Mesothelial cell of epicardium (in vitro differentiated cells): Measurements from ENCODE around the gene IGFLR1. TPM values are rescaled to one million over a fixed set of nuclear protein-coding genes. Genes with fewer than 3 reads are reported as not detected.

Source experiments
- DNase-seq, 2 experiments: peaks; one replicate each; pipeline ENCODE4 v3.0.0; 2021; ENCODE audit warnings: low spot score in 2 of 2; ENCODE audit not compliant: unreplicated experiment in 2 of 2
- H3K27ac Mint-ChIP-seq: 2 replicates; pipeline ENCODE4 v1.8.0; 2021; ENCODE audit warnings: mixed read lengths
- H3K27me3 Mint-ChIP-seq: 2 replicates; pipeline ENCODE4 v1.8.0; 2021; ENCODE audit warnings: low read depth, mixed read lengths
- H3K36me3 Mint-ChIP-seq: 2 replicates; pipeline ENCODE4 v1.8.0; 2021; ENCODE audit warnings: mixed read lengths
- H3K4me1 Mint-ChIP-seq: 2 replicates; pipeline ENCODE4 v1.8.0; 2021; ENCODE audit warnings: mixed read lengths
- H3K4me3 Mint-ChIP-seq: 2 replicates; pipeline ENCODE4 v1.8.0; 2021; ENCODE audit warnings: mild to moderate bottlenecking, moderate library complexity, mixed read lengths
- H3K9me3 Mint-ChIP-seq: 2 replicates; pipeline ENCODE4 v1.8.0; 2021; ENCODE audit warnings: mixed read lengths
- CTCF ChIP-seq: fragments of 200-600 bp; sonication (generic); IDR thresholded peaks from one replicate; pipeline ENCODE4 v1.5.0; 2021; ENCODE audit warnings: antibody characterized with exemption; ENCODE audit not compliant: unreplicated experiment
- total RNA-seq: library from RNA; stranded (reverse); gene quantifications from 3 replicates; pipeline ENCODE4 v1.2.1, GENCODE V29; 2021

The IGFLR1 gene
- total RNA-seq, 1 donor from 2014 or later, result 3.2 TPM

- Mint-ChIP-seq H3K9me3 (no peaks in the 10 kb centered on the region), H3K4me1 (peaks cover 41% of the 10 kb centered on the region), H3K4me3 (peak within 1 kb of the TSS; percentile 99), H3K27ac (peak within 1 kb of the TSS; percentile 97), H3K36me3 (no peaks in the 10 kb centered on the region), H3K27me3 (no peaks in the 10 kb centered on the region)
- DNase-seq, result peak; percentile 96 to 97
- no peak for TF ChIP-seq CTCF
These were observed 6.1 kb upstream of the IGFLR1 start, which contains the start of gene LIN37 for GRCh38 chr19:35748106-35749020. LIN37 (plus strand) TSS chr19:35748576; CDS start chr19:35748725, 149 bp downstream.

- Mint-ChIP-seq H3K36me3 (peaks cover 4% of the 10 kb centered on the region), H3K27me3 (no peaks in the 10 kb centered on the region), H3K4me1 (peaks cover 43% of the 10 kb centered on the region), H3K4me3 (peak overlapping the region; percentile 99), H3K9me3 (no peaks in the 10 kb centered on the region), H3K27ac (peak overlapping the region; percentile 100)
- TF ChIP-seq CTCF, result no peak
- no peak for DNase-seq
These were observed 4.3 kb upstream of the IGFLR1 start for GRCh38 chr19:35746531-35746930.

- Mint-ChIP-seq H3K4me1 (peaks cover 43% of the 10 kb centered on the region), H3K36me3 (peaks cover 4% of the 10 kb centered on the region), H3K9me3 (no peaks in the 10 kb centered on the region), H3K4me3 (peak overlapping the region; percentile 99), H3K27ac (peak overlapping the region; percentile 100), H3K27me3 (no peaks in the 10 kb centered on the region)
- TF ChIP-seq CTCF, result no peak
- no peak for DNase-seq
These were observed 3.8 kb upstream of the IGFLR1 start for GRCh38 chr19:35746087-35746462.

GRCh38 chr19:35745328-35746086 is 3.3 kb upstream of the IGFLR1 start, which contains the start of the genes PSENEN and U2AF1L4:
PSENEN (plus strand) TSS chr19:35745651; CDS start chr19:35745931, 280 bp downstream.
U2AF1L4 (minus strand) TSS chr19:35745418; CDS start chr19:35745391, 27 bp downstream.
- H3K4me3 Mint-ChIP-seq, result peak within 1 kb of the TSS; percentile 99
- H3K27me3 Mint-ChIP-seq, result no peaks in the 10 kb centered on the region
- peaks cover 48% of the 10 kb centered on the region for H3K4me1 Mint-ChIP-seq
- peak; percentile 94 to 96 for DNase-seq
- no peak for TF ChIP-seq CTCF
- H3K36me3 Mint-ChIP-seq, result peaks cover 4% of the 10 kb centered on the region
- H3K27ac Mint-ChIP-seq, result peak within 1 kb of the TSS; percentile 100
- H3K9me3 Mint-ChIP-seq, result no peaks in the 10 kb centered on the region

GRCh38 chr19:35744430-35745327 is 2.4 kb upstream of the IGFLR1 start:
- Mint-ChIP-seq H3K36me3 (peaks cover 4% of the 10 kb centered on the region), H3K4me3 (peak overlapping the region; percentile 99), H3K27ac (peak overlapping the region; percentile 100), H3K27me3 (no peaks in the 10 kb centered on the region), H3K9me3 (no peaks in the 10 kb centered on the region), H3K4me1 (peaks cover 41% of the 10 kb centered on the region)
- peak; percentile 82 to 92 for DNase-seq
- peak; percentile 36 for TF ChIP-seq CTCF
